ENCODE data around the gene GNGT1.

DNA sequence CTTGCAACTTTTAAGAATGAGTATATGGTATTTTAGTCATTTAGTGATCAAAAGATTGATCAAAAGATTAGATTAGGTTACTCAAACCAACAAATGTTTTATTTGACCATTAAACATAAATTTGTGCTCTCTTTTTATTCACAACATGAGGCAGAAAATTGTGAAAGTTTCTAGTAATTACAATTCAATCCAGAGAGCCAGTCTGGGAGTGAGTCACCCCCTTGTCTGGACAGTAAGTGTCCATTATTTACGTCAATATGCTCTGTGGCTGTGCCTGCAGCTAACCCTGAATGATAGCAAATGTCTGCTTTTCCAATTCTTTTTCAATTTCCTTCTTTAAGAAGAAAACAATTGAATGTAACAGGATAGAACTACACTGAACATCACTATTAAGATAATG, 43.1 kb downstream of the GNGT1 start:
- TF ChIP-seq, protein P1, sequence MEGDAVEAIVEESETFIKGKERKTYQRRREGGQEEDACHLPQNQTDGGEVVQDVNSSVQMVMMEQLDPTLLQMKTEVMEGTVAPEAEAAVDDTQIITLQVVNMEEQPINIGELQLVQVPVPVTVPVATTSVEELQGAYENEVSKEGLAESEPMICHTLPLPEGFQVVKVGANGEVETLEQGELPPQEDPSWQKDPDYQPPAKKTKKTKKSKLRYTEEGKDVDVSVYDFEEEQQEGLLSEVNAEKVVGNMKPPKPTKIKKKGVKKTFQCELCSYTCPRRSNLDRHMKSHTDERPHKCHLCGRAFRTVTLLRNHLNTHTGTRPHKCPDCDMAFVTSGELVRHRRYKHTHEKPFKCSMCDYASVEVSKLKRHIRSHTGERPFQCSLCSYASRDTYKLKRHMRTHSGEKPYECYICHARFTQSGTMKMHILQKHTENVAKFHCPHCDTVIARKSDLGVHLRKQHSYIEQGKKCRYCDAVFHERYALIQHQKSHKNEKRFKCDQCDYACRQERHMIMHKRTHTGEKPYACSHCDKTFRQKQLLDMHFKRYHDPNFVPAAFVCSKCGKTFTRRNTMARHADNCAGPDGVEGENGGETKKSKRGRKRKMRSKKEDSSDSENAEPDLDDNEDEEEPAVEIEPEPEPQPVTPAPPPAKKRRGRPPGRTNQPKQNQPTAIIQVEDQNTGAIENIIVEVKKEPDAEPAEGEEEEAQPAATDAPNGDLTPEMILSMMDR (IDR thresholded peaks at IDR 0.05), result no peak
- no peak for TF ChIP-seq POLR2A (IDR thresholded peaks at IDR 0.05)

All from adrenal gland (tissue), 5 donors.